Measurements from ENCODE around the gene GPX5. TPM values are rescaled to one million over a fixed set of nuclear protein-coding genes. Genes with fewer than 3 reads are reported as not detected.

Gene GPX5
- total and polyA plus RNA-seq, 10 of the 15 experiments (the other 5 are each of a cell fraction or from before 2014, with no cell fraction given), result not detected

DNA sequence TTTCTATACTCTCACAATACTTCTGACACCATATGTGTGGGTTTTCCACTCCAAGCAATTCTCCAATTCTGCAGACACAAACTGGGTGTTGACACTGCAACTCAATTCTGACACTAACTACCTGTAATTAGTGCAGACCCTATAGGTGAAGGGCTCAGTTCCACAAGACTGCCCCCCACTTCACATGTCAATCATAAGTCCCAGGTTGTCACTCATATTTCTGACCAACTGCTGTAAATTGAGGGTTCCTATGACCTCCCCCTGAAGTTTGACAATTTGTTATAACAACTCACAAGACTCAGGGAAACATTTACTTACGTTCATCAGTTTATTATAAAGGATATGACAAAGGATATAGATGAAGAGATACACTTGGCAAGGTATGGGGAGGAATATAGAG, 28.4 kb upstream of the GPX5 start:
- no peak overlapping the region for H3K4me3 ChIP-seq
- FAIRE-seq (no peak), ATAC-seq (no peak), DNase-seq (ENCODE audit: low read depth, low spot score) (no peak)
- H3K27me3 ChIP-seq (replicated peaks in 1 of 2; ENCODE audit: control insufficient read depth in 2 of 2, insufficient read depth in 2 of 2, low read length in 1 of 2), result no peaks in the 10 kb centered on the region; a peak in 1 of 4 replicates
- no TSS peak for BruUV-seq (replicated peaks)
- no peak overlapping the region for H3K9ac ChIP-seq (ENCODE audit: control insufficient read depth, insufficient read depth, low read length)
- 4% methylated on average over 1 of the region's 1 CpG for WGBS (ENCODE audit: insufficient coverage, insufficient replicate concordance, low lambda C conversion rate, missing lambda C conversion rate)
- ChIA-PET CTCF (interaction anchor here (0.8 kb wide), 1 partner anchor 43 kb away, joined by 3 read pairs; no protein-coding TSS in a partner anchor), POLR2A (no interaction called here), RAD21 (ENCODE audit: unreplicated experiment) (no interaction called here), SMC1A (ENCODE audit: uncharacterized antibody, unreplicated experiment) (no interaction called here)
- H3K4me2 ChIP-seq (ENCODE audit: control insufficient read depth, insufficient read depth), result no peak overlapping the region
- H3K36me3 ChIP-seq (ENCODE audit: control insufficient read depth in 2 of 2, insufficient read depth in 2 of 2, low read length in 1 of 2), result no peaks in the 10 kb centered on the region
- no peak overlapping the region for H2AFZ ChIP-seq (ENCODE audit: control insufficient read depth, low read depth, low read length)
- H3K4me1 ChIP-seq (ENCODE audit: control insufficient read depth, insufficient read depth, low read length), result no peaks in the 10 kb centered on the region
- no peaks in the 10 kb centered on the region for H3K79me2 ChIP-seq (ENCODE audit: control insufficient read depth, insufficient read depth, low read length)
- no peak overlapping the region for H3K27ac ChIP-seq (ENCODE audit: control insufficient read depth, insufficient read depth)
- no peaks in the 10 kb centered on the region for H4K20me1 ChIP-seq (ENCODE audit: control insufficient read depth, insufficient read depth)
- H3K9me3 ChIP-seq (replicated peaks; ENCODE audit: control insufficient read depth, insufficient read depth, low read length), result no peaks in the 10 kb centered on the region
- in situ Hi-C loops (cut with MboI) (no loop called here), intact Hi-C loops (cut with micrococcal nuclease; ENCODE audit: unreplicated experiment) (loop anchor here (5.0 kb wide), 1 partner anchor 185 kb away; no protein-coding TSS in a partner anchor)
- no peak for TF ChIP-seq SREBF1 (IDR thresholded peaks at IDR 0.05; ENCODE audit: low read length)
- TF ChIP-seq NR2C2 (IDR thresholded peaks at IDR 0.05; ENCODE audit: borderline replicate concordance, control insufficient read depth, insufficient read length, low read depth), result no peak
- TF ChIP-seq ZNF687 (IDR thresholded peaks at IDR 0.05), result no peak
- no peak for TF ChIP-seq CREM (IDR thresholded peaks at IDR 0.05; ENCODE audit: low read depth)
- TF ChIP-seq PAX5 (IDR thresholded peaks at IDR 0.05; ENCODE audit: borderline replicate concordance, low read depth, low read length), result no peak
- TF ChIP-seq PML (IDR thresholded peaks at IDR 0.05; ENCODE audit: low read length), result no peak
- no peak for TF ChIP-seq KAT2A (conservative IDR thresholded peaks at IDR 0.05; ENCODE audit: control insufficient read depth, low read depth, low read length)
- no peak for TF ChIP-seq SIN3A (IDR thresholded peaks at IDR 0.05; ENCODE audit: low read depth, low read length)
- no peak for TF ChIP-seq GATAD2B (conservative IDR thresholded peaks at IDR 0.05; ENCODE audit: low read depth)
- no peak for TF ChIP-seq IRF3 (IDR thresholded peaks at IDR 0.05)
- TF ChIP-seq, protein P1, sequence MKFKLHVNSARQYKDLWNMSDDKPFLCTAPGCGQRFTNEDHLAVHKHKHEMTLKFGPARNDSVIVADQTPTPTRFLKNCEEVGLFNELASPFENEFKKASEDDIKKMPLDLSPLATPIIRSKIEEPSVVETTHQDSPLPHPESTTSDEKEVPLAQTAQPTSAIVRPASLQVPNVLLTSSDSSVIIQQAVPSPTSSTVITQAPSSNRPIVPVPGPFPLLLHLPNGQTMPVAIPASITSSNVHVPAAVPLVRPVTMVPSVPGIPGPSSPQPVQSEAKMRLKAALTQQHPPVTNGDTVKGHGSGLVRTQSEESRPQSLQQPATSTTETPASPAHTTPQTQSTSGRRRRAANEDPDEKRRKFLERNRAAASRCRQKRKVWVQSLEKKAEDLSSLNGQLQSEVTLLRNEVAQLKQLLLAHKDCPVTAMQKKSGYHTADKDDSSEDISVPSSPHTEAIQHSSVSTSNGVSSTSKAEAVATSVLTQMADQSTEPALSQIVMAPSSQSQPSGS (IDR thresholded peaks at IDR 0.05; ENCODE audit: low read length), result no peak
- no peak for TF ChIP-seq TARDBP (IDR thresholded peaks at IDR 0.05; ENCODE audit: borderline replicate concordance)
- no peak for TF ChIP-seq E2F8 (IDR thresholded peaks at IDR 0.05; ENCODE audit: low read depth, partially characterized antibody)
- TF ChIP-seq CHD2 (IDR thresholded peaks at IDR 0.05; ENCODE audit: borderline replicate concordance, low read depth, low read length), result no peak
- TF ChIP-seq RCOR1 (conservative IDR thresholded peaks at IDR 0.05; ENCODE audit: low read depth, low read length), result no peak
- no peak for TF ChIP-seq MYB (IDR thresholded peaks at IDR 0.05; ENCODE audit: borderline replicate concordance, low read depth, low read length)
- no peak for TF ChIP-seq EGR1 (IDR thresholded peaks at IDR 0.05; ENCODE audit: borderline replicate concordance in 1 of 2, low read depth in 2 of 2, low read length in 2 of 2)
